Measurements from ENCODE around the gene DGKI. TPM values are rescaled to one million over a fixed set of nuclear protein-coding genes. Genes with fewer than 3 reads are reported as not detected.

Gene DGKI
- total and polyA plus RNA-seq, 2 of the 13 experiments (the other 11 are each of a cell fraction or from before 2014, with no cell fraction given): 0.09 to 0.17 TPM

GRCh38 chr7:137513091-137513490 lies 333.7 kb downstream of the DGKI start:
- no TSS peak for BruUV-seq (replicated peaks)
- Histone ChIP-seq H3K4me1 (ENCODE audit: insufficient read depth, low read length) (no peaks in the 10 kb centered on the region), H3K27me3 (ENCODE audit: control insufficient read depth in 1 of 2, insufficient read depth in 2 of 2, low read length in 2 of 2) (no peaks in the 10 kb centered on the region), H3K27ac (ENCODE audit: extremely low read length, insufficient read depth, low read length) (no peak overlapping the region), H3K79me2 (ENCODE audit: insufficient read depth, low read length) (no peaks in the 10 kb centered on the region), H3K36me3 (replicated peaks in 1 of 2; ENCODE audit: control insufficient read depth in 1 of 2, insufficient read depth in 2 of 2, low read length in 2 of 2) (no peaks in the 10 kb centered on the region), H3K9me3 (ENCODE audit: low read length) (no peaks in the 10 kb centered on the region), H2AFZ (ENCODE audit: low read length) (no peak overlapping the region), H4K20me1 (ENCODE audit: insufficient read depth, low read length) (no peaks in the 10 kb centered on the region), H3K4me3 (replicated peaks in 1 of 3; ENCODE audit: insufficient read depth in 1 of 3, low read depth in 2 of 3, low read length in 3 of 3) (no peak overlapping the region), H3K4me2 (ENCODE audit: low read depth, low read length) (no peak overlapping the region), H3K9ac (ENCODE audit: insufficient read depth, low read depth, low read length) (no peak overlapping the region)
- CTCF ChIA-PET (ENCODE audit: low intra/inter-chr PET ratio, low total read pairs): no interaction called here
- FAIRE-seq: no peak
- ATAC-seq: no peak
- in situ Hi-C loops (cut with HindIII; ENCODE audit: extremely low pct_ligation_motif_present, low pct_unique_long_range_greater_than_20kb) (no loop called here), intact Hi-C loops (cut with micrococcal nuclease; ENCODE audit: unreplicated experiment) (no loop called here)
- DNase-seq (ENCODE audit: low spot score): no peak
- POLR2A ChIA-PET: no interaction called here
- 0% methylated on average over 2 of the region's 2 CpGs for WGBS (ENCODE audit: low lambda C conversion rate)
- TF ChIP-seq ZNF720 (CRISPR knock-in tag; IDR thresholded peaks at IDR 0.05) (no peak), KDM6A (CRISPR knock-in tag; IDR thresholded peaks at IDR 0.05; ENCODE audit: low read depth) (no peak), KLF6 (CRISPR knock-in tag; IDR thresholded peaks at IDR 0.05) (no peak), ZBTB2 (CRISPR knock-in tag; IDR thresholded peaks at IDR 0.05; ENCODE audit: low read depth) (no peak), ZBED4 (CRISPR knock-in tag; IDR thresholded peaks at IDR 0.05; ENCODE audit: borderline replicate concordance) (no peak), THAP8 (CRISPR knock-in tag; IDR thresholded peaks at IDR 0.05; ENCODE audit: borderline replicate concordance) (no peak), ATF7-NPFF (CRISPR knock-in tag; IDR thresholded peaks at IDR 0.05; ENCODE audit: low read depth) (no peak)
- TF ChIP-seq, protein P1, sequence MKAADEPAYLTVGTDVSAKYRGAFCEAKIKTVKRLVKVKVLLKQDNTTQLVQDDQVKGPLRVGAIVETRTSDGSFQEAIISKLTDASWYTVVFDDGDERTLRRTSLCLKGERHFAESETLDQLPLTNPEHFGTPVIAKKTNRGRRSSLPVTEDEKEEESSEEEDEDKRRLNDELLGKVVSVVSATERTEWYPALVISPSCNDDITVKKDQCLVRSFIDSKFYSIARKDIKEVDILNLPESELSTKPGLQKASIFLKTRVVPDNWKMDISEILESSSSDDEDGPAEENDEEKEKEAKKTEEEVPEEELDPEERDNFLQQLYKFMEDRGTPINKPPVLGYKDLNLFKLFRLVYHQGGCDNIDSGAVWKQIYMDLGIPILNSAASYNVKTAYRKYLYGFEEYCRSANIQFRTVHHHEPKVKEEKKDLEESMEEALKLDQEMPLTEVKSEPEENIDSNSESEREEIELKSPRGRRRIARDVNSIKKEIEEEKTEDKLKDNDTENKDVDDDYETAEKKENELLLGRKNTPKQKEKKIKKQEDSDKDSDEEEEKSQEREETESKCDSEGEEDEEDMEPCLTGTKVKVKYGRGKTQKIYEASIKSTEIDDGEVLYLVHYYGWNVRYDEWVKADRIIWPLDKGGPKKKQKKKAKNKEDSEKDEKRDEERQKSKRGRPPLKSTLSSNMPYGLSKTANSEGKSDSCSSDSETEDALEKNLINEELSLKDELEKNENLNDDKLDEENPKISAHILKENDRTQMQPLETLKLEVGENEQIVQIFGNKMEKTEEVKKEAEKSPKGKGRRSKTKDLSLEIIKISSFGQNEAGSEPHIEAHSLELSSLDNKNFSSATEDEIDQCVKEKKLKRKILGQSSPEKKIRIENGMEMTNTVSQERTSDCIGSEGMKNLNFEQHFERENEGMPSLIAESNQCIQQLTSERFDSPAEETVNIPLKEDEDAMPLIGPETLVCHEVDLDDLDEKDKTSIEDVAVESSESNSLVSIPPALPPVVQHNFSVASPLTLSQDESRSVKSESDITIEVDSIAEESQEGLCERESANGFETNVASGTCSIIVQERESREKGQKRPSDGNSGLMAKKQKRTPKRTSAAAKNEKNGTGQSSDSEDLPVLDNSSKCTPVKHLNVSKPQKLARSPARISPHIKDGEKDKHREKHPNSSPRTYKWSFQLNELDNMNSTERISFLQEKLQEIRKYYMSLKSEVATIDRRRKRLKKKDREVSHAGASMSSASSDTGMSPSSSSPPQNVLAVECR (CRISPR knock-in tag; IDR thresholded peaks at IDR 0.05; ENCODE audit: borderline replicate concordance): no peak
- TF ChIP-seq, protein P2, sequence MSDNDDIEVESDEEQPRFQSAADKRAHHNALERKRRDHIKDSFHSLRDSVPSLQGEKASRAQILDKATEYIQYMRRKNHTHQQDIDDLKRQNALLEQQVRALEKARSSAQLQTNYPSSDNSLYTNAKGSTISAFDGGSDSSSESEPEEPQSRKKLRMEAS (IDR thresholded peaks at IDR 0.05): no peak
- TF ChIP-seq, protein P3, sequence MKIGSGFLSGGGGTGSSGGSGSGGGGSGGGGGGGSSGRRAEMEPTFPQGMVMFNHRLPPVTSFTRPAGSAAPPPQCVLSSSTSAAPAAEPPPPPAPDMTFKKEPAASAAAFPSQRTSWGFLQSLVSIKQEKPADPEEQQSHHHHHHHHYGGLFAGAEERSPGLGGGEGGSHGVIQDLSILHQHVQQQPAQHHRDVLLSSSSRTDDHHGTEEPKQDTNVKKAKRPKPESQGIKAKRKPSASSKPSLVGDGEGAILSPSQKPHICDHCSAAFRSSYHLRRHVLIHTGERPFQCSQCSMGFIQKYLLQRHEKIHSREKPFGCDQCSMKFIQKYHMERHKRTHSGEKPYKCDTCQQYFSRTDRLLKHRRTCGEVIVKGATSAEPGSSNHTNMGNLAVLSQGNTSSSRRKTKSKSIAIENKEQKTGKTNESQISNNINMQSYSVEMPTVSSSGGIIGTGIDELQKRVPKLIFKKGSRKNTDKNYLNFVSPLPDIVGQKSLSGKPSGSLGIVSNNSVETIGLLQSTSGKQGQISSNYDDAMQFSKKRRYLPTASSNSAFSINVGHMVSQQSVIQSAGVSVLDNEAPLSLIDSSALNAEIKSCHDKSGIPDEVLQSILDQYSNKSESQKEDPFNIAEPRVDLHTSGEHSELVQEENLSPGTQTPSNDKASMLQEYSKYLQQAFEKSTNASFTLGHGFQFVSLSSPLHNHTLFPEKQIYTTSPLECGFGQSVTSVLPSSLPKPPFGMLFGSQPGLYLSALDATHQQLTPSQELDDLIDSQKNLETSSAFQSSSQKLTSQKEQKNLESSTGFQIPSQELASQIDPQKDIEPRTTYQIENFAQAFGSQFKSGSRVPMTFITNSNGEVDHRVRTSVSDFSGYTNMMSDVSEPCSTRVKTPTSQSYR (CRISPR knock-in tag; IDR thresholded peaks at IDR 0.05; ENCODE audit: borderline replicate concordance): no peak
